Measurements from ENCODE around the gene PYGB.

- TF ChIP-seq CTCF (IDR thresholded peaks at IDR 0.05) = no peak
- TF ChIP-seq POLR2A (IDR thresholded peaks at IDR 0.05) = no peak
These were observed 53.6 kb downstream of the PYGB start for GRCh38 chr20:25301357-25301920.

Measured in thyroid gland (tissue), 4 donors.